Measurements from ENCODE around the gene WIPF3. TPM values are rescaled to one million over a fixed set of nuclear protein-coding genes. Genes with fewer than 3 reads are reported as not detected.

Gene WIPF3
- total and polyA plus RNA-seq, 4 donors: 0.20 to 2.8 (median 0.29) TPM

DNA sequence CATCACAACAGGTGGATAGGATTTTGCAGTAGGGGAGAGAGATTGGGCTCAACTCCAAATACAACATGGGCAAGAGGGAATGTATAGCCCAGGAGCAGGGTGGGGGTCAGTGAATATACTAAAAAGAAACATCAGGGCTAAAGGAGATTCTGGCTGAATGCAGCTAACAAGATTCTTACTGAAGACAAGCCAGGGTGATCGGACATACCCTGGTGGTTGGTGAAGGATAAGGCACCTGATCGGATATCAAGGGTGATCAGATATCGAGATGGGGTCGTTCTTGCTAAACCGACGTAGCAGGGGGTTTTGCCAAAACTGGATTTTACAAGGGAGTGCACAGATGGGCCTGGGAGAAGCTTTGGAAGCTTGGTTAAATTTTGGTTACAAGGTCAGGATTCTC is 34.4 kb downstream of the WIPF3 start:
- Histone ChIP-seq H3K36me3 (ENCODE audit: control insufficient read depth in 4 of 4, insufficient read depth in 4 of 4, low read length in 4 of 4) (no peaks in the 10 kb centered on the region), H3K27ac (ENCODE audit: low read depth in 1 of 2, low read length in 1 of 2) (no peak overlapping the region), H3K9ac (ENCODE audit: insufficient read depth in 1 of 2, low read length in 2 of 2) (no peak overlapping the region), H3K4me1 (ENCODE audit: control insufficient read depth in 5 of 5, insufficient read depth in 5 of 5, low read length in 5 of 5) (peaks cover 0 to 4% (median 0%) of the 10 kb centered on the region in 5 donors), H3K27me3 (ENCODE audit: control insufficient read depth in 3 of 3, insufficient read depth in 3 of 3, low read length in 2 of 3) (peaks cover 0 to 22% (median 6%) of the 10 kb centered on the region in 3 donors), H3K4me3 (no peak overlapping the region), H3K9me3 (ENCODE audit: control insufficient read depth in 4 of 4, insufficient read depth in 3 of 4, low read length in 3 of 4) (no peaks in the 10 kb centered on the region)
- TF ChIP-seq CTCF (IDR thresholded peaks at IDR 0.05; ENCODE audit: control extremely low read depth, extremely low read depth): no peak
- WGBS, 2 donors: 87 to 92% methylated on average over 6 of the region's 6 CpGs
- ATAC-seq (ENCODE audit: insufficient read depth, low FRiP score) (no peak), DNase-seq (no peak)

GRCh38 chr7:29841926-29842701 is 35.8 kb downstream of the WIPF3 start:
- H3K27ac ChIP-seq (ENCODE audit: low read depth in 1 of 2, low read length in 1 of 2): no peak overlapping the region
- no peak for ATAC-seq (ENCODE audit: insufficient read depth, low FRiP score)

GRCh38 chr7:29843093-29843492 is 36.8 kb downstream of the WIPF3 start:
- Histone ChIP-seq H3K36me3 (ENCODE audit: control insufficient read depth in 4 of 4, insufficient read depth in 4 of 4, low read length in 4 of 4) (no peaks in the 10 kb centered on the region), H3K4me3 (no peak overlapping the region), H3K27ac (ENCODE audit: low read depth in 1 of 2, low read length in 1 of 2) (no peak overlapping the region), H3K9ac (ENCODE audit: insufficient read depth in 1 of 2, low read length in 2 of 2) (no peak overlapping the region), H3K27me3 (ENCODE audit: control insufficient read depth in 3 of 3, insufficient read depth in 3 of 3, low read length in 2 of 3) (peaks cover 0 to 22% (median 7%) of the 10 kb centered on the region in 3 donors), H3K9me3 (ENCODE audit: control insufficient read depth in 4 of 4, insufficient read depth in 3 of 4, low read length in 3 of 4) (no peaks in the 10 kb centered on the region), H3K4me1 (ENCODE audit: control insufficient read depth in 5 of 5, insufficient read depth in 5 of 5, low read length in 5 of 5) (peaks cover 0 to 4% (median 0%) of the 10 kb centered on the region in 5 donors)
- no peak for TF ChIP-seq CTCF (IDR thresholded peaks at IDR 0.05; ENCODE audit: control extremely low read depth, extremely low read depth)
- DNase-seq (peak; percentile 17 to 48 (median 43)), ATAC-seq (ENCODE audit: insufficient read depth, low FRiP score) (no peak)
- WGBS, 2 donors: 78 to 82% methylated on average over 8 of the region's 8 CpGs

More at GRCh38 chr7:29841926-29842701, 35.8 kb downstream of the WIPF3 start:
- Histone ChIP-seq H3K27me3 (ENCODE audit: control insufficient read depth in 3 of 3, insufficient read depth in 3 of 3, low read length in 2 of 3) (peaks cover 0 to 24% (median 6%) of the 10 kb centered on the region in 3 donors), H3K4me1 (ENCODE audit: control insufficient read depth in 5 of 5, insufficient read depth in 5 of 5, low read length in 5 of 5) (peaks cover 0 to 4% (median 0%) of the 10 kb centered on the region in 5 donors), H3K9me3 (ENCODE audit: control insufficient read depth in 4 of 4, insufficient read depth in 3 of 4, low read length in 3 of 4) (no peaks in the 10 kb centered on the region), H3K36me3 (ENCODE audit: control insufficient read depth in 4 of 4, insufficient read depth in 4 of 4, low read length in 4 of 4) (no peaks in the 10 kb centered on the region), H3K4me3 (no peak overlapping the region), H3K9ac (ENCODE audit: insufficient read depth in 1 of 2, low read length in 2 of 2) (no peak overlapping the region)
- 80 to 86% methylated on average over 11 of the region's 11 CpGs for WGBS, 2 donors
- no peak for TF ChIP-seq CTCF (IDR thresholded peaks at IDR 0.05; ENCODE audit: control extremely low read depth, extremely low read depth)
- no peak for DNase-seq
